NCI-H446 (cell line): ENCODE results near the gene CES4A.
"Not testable (repeated sequence)": the region's sequence is repeated elsewhere in the genome, so short reads cannot be mapped to it uniquely, and the experiment has no call there.

Source experiments
- DNase-seq, 2 experiments: peaks; one replicate each; lab custom pipeline; 2025; lab: John Stamatoyannopoulos, UW

Gene CES4A

GRCh38 chr16:66988197-66988788 is at the start of gene CES4A:
TSS of gene CES4A (plus strand) at chr16:66988589. CDS start at chr16:66988773, 184 bp downstream.
- DNase-seq, result no peak

- no peak for DNase-seq
These were observed 49.0 kb upstream of the CES4A start for GRCh38 chr16:66939366-66939765.

GRCh38 chr16:66940236-66940635 is 48.2 kb upstream of the CES4A start:
- no peak for DNase-seq

- DNase-seq, result no peak
These were observed 45.4 kb upstream of the CES4A start for GRCh38 chr16:66942981-66943380.

GRCh38 chr16:66943426-66944053 is 44.8 kb upstream of the CES4A start:
- DNase-seq, result no peak

- DNase-seq, result no peak
These were observed 44.3 kb upstream of the CES4A start for GRCh38 chr16:66944054-66944441.

- DNase-seq, result not testable (repeated sequence)
These were observed 43.4 kb upstream of the CES4A start for GRCh38 chr16:66944971-66945370.

- DNase-seq, result no peak
These were observed 42.5 kb upstream of the CES4A start for GRCh38 chr16:66945939-66946338.

- DNase-seq, result no peak
These were observed 41.8 kb upstream of the CES4A start for GRCh38 chr16:66946541-66946940.

- no peak for DNase-seq
These were observed 41.5 kb upstream of the CES4A start for GRCh38 chr16:66946974-66947301.

- DNase-seq, result peak; percentile 45 to 73
These were observed 40.9 kb upstream of the CES4A start for GRCh38 chr16:66947302-66948065.

GRCh38 chr16:66948134-66948836 is 40.1 kb upstream of the CES4A start:
- DNase-seq, result no peak

- no peak for DNase-seq
These were observed 39.6 kb upstream of the CES4A start for GRCh38 chr16:66948837-66949225.

GRCh38 chr16:66949472-66949871 is 38.9 kb upstream of the CES4A start:
- DNase-seq, result no peak

GRCh38 chr16:66950437-66950836 is 38.0 kb upstream of the CES4A start:
- no peak for DNase-seq

- no peak for DNase-seq
These were observed 37.2 kb upstream of the CES4A start for GRCh38 chr16:66950971-66951790.

- no peak for DNase-seq
These were observed 35.8 kb upstream of the CES4A start for GRCh38 chr16:66952430-66953110.

GRCh38 chr16:66953462-66954096 is 34.8 kb upstream of the CES4A start:
- no peak for DNase-seq

GRCh38 chr16:66954097-66954659 is 34.2 kb upstream of the CES4A start:
- DNase-seq, result peak; percentile 44 to 73

GRCh38 chr16:66955363-66956153 is 32.8 kb upstream of the CES4A start:
- not testable (repeated sequence) for DNase-seq
